Glomerular visceral epithelial cell (primary cell): ENCODE measurements around the gene NUDT4.
"Not testable (repeated sequence)": the region's sequence is repeated elsewhere in the genome, so short reads cannot be mapped to it uniquely, and the experiment has no call there.

Experiments
- DNase-seq: peaks from one replicate; pipeline ENCODE4 v3.0.0-alpha.2; 2016; ENCODE audit errors: extremely low spot score

The NUDT4 gene

GRCh38 chr12:93368766-93369165, 9.0 kb upstream of the NUDT4 start:
- DNase-seq = no peak

DNA sequence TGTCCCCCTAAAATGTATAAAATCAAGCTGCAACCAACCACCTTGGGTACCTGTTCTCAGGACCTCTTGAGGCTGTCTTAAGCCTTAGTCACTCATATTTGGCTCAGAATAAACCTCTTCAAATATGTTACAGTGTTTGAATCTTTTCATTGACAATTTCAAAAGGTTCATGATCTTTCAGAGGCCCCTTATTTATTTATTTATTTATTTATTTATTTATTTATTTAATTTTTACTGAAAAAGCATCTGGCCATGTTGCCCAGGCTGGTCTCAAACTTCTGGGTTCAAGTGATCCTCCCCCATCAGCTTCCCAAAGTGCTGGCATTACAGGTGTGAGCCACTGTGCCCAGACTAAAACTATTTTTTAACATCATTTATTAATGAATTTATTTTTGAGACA, 8.2 kb upstream of the NUDT4 start:
- no peak for DNase-seq

DNA sequence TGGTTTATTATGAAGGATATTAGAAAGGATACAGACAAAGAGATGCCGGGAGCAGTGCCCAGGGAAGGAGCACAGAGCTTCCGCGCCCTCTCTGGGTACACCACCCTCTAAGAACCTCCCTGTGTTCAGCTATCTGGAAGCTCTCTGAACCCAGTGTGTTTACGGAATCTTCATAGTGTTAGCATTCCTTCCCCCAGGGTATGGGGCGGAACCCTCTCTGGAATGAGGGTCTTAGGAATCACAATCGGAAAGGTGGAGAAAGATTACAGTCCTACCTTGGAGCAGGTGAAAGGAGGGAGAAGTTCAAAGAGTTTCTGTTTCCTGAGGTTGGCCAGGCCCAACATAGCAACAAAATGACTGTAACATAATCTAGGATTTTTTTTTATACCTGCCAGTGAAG, 6.8 kb upstream of the NUDT4 start:
- no peak for DNase-seq

DNA sequence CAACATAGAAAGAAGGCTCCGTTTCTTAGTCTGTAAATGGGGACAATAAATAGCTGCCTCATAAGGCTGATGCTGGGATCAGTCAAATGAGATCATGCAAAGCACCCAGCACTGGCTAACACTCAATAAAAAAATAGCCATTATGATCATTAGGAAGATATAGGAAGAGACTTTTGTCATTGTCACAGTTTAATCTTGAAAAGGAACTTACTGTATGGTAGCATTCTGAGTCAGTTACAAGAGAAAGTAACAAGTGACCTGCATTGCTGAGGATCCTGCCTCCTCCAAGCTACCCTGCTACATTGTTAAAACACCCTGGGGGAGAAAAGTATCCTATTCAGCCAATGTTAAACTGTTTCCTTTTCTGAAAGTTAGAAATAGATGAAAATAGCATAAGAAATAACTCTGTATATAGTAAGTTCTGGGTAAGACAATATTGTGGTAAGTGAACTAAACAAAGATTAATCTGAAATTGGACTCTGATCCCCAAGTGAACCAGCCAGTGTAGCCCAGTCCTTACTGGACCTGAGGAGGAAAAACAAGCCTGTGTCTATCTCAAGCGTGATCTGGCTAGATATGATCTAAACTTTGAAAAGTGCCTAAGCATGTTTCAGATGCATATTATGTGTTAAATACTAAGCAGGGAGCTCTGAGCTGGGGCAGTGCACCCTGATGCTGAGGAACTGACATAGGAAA, 3.6 kb upstream of the NUDT4 start:
- DNase-seq = no peak

DNA sequence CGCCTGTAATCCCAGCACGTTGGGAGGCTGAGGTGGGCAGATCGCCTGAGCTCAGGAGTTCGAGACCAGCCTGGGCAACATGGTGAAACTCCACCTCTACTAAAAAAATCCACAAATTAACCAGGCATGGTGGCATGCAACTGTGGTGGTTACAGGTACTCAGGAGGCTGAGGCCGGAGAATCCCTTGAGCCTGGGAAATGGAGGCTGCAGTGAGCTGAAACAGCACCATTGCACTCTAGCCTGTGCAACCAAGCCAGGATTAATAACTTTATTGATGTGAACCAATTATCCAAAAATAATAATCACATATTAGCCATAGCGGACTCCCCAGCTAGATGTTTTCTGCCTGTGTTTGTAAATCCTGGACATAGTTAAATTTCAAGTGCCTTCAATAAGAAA, 1.8 kb upstream of the NUDT4 start:
- no peak for DNase-seq

DNA sequence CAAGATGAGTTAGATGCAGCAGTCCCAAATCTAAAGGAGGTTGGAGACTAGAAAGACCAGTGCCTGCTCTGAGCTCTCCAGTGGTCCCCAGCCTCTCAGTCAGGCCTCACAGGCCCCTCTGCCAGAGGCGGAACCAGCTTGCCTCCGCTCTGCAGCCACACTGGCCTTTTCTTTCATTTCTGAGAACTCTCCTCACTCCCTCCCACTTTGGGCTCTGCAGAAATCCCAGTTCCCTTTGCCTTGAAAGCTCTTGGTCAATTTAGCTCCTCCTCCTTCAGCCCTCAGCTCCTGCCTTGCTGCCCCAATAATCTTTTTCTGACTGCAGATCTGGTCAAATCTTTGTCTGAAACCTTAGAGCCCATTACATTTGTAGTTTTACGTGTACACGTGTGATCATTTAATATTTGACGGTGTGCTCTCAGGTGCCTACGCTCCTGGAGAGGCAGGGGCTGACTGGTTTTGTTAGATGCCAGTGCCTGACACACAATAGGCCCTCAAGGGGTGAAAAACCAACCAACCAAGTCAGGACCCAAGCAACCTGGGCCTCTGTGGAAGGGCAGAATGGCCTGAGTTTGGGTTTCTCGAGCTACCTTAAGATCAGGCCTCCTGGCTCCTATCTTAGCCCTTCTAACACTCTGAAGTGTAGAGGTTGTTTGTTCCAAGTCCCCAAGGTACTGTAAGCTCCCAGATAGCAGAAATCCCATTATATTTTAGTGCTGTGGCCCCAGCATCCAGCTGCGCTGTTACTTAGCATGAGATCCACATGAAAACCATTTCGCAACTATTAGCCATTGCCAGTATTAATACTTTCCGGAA, 1.1 kb upstream of the NUDT4 start:
- DNase-seq = no peak

DNA sequence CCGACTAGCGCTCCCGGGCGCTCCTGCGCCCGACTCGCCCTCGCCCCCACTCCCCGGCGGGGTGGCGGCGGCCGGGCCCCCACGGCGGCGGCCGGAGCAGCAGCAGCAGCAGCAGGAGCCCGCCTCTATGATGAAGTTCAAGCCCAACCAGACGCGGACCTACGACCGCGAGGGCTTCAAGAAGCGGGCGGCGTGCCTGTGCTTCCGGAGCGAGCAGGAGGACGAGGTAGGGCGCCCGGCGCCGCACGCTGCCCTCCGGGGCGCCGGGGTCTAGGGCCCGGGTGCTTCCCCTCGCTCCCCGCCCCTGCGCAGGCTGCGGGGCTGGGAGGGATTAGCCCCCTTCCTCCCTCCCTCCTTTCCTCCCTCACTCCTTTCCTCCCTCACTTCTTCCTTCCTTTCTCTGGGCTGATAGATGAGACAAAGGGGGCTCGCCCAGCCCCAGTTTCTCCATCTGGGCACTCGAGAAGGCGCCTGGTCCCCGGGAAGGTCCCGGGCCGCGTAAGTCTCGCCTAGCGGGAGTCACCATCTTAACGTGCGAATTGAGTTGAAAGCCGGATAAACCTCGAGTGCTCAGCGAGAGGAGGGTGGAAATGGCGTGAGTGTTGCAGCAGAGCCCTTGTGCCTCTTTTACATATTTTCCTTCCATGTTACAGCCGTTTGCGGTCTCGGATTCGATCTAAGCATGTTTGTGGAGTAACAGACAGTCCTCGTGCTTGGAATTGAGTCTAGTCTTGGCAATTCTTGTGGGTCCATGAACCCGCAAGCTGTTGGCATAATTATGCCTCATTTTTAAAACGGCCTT, 672 bp downstream of the NUDT4 start:
- DNase-seq = peak; percentile 61

DNA sequence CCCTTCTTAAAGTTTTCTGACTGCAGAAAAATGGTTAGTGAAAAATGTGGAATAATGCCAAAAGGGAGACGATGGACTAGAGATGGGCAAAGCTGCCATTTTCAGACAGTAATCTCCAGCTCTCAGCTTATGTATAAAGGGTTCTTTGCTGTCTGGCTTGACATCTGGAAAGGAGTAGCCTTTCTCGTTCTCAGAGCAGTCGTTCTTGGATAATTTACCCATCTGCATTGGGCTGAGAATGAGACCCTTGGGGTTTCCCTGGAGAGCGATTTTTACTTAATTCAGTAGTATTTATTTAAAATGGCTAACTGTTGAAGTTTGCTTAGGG, 1.2 kb downstream of the NUDT4 start:
- DNase-seq = no peak

DNA sequence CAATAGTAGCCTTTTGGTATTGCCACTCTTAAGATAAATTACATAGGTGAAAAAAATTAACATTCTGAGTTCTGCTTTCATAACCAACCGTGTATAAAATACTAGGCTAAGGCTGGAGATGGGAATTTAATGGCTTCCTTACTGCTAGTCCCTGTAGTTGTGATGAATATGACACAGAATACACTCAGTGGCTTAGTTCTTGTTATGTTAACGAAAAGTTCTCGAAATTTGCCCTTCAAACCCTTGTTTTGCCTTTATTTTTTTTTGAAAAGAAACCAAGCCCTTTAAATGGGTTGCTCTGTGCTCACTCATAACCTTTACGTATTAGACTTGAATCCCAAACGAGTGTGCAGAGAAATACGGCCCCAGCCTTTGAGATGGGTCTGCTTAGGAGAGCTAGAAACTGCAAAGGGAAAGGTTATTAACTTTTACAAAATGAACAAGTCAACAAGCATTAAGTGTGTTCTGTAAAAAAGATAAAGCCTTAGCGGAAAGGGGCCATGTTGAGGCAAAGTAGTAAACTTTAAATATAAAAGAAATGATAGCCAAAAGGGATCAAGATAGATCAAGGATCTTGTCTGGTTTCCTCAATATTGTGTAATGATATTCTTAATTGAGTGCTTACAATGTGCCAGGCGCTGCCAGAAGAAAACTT, 1.7 kb downstream of the NUDT4 start:
- no peak for DNase-seq

GRCh38 chr12:93379981-93380361, 2.2 kb downstream of the NUDT4 start:
- DNase-seq = no peak

DNA sequence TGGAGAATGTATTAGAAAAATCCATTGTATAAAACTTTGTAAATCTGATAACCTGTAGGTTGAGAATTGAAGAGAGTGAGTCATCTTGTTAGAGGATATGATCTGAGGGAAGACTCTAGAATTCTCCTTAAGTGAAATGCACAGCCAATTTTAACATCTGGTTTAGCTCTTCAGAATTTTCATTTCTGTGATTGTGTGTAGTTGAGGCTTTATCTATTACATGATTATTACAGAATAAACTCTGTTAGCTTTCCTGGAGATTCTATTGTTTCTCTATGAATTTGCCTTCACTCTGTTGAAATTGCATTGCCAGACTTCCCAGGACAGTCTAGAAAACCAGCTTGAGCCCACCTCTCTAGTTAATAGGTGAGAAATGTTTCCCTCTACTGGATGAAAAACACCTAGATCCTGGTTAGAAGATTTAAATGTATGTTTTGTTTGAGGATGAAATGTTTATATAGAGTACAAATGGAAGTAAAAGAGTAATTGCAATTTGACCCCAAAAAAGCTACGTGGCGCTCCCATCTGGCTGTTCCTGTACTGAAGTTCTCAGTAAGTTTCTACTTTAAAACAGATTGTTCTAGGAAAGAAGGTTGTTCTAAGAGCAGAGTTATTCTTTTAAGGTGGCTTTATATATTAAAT, 2.9 kb downstream of the NUDT4 start:
- no peak for DNase-seq

GRCh38 chr12:93381161-93381975, 3.6 kb downstream of the NUDT4 start:
- no peak for DNase-seq

GRCh38 chr12:93381976-93382437, 4.3 kb downstream of the NUDT4 start:
- not testable (repeated sequence) for DNase-seq

DNA sequence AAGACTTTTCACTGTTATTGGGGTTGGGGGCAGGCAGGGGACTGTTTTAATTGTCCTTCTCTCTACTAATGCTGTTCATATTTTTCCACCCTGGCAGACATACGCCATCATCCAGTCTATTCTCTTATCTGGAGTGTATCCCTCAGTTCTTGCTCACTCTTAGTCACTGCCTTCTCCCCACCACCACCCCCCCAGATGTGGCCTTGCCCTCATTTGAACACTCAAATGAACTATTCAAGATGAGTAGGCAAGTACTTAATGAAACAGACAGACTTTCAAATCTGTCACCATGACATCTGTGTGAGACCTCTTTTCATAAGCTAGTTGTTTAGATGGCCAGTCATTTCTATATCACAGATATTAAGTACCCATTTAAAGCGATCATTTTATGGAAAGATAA, 10.1 kb downstream of the NUDT4 start:
- no peak for DNase-seq

DNA sequence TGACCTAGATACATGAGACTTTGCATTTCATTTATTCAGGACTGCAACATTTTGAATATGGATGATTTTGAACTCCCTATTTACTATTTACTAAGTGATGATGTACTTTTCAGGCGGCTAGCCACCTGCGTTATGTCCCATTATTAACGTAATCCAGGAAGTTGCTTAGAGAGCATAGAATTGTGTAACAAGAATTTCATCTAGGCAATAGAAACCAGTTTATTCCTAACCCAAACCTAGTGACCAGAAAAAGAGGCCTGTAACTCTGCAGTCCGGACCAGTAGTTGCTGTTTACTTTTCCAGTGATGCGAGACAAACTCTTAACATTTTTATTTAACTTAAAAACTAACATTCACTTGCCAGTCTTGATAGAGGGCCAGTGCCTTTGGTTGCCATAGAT, 12.3 kb downstream of the NUDT4 start:
- no peak for DNase-seq

DNA sequence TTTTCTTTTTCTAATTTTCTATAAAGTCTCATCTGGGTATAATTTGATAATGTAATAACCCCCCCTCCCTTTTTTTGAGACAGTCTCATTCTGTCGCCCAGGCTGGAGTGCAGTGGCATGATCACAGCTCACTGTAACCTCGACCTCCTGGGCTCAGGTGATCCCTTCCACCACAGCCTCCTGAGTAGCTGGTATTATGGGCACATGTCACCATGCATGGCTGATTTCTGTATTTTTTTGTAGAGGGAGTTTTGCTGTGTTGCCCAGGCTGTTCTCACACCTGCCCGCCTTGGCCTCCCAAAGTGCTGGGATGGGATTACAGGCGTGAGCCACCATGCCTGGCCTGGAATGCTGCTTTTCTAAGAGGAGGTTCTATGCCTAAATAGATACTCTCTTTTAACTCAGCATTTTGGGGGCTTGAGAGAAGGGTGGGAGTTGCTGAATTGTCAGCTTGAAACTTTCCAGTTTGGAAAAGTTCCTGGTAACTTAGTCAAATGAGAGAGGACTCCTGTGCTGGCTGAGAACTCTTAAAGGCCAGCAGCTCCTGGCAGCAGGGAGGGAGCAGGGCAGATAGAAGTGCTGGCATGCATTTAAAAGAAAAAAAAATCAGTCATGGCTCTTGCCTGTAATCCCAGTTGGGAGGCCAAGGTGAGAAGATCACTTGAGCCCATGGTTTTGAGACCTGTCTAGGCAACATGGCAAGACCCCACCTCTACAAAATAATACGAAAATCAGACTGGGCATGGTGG, 13.0 kb downstream of the NUDT4 start:
- DNase-seq = peak; percentile 30

- DNase-seq = no peak
These were observed 15.7 kb downstream of the NUDT4 start for GRCh38 chr12:93393425-93393824.

DNA sequence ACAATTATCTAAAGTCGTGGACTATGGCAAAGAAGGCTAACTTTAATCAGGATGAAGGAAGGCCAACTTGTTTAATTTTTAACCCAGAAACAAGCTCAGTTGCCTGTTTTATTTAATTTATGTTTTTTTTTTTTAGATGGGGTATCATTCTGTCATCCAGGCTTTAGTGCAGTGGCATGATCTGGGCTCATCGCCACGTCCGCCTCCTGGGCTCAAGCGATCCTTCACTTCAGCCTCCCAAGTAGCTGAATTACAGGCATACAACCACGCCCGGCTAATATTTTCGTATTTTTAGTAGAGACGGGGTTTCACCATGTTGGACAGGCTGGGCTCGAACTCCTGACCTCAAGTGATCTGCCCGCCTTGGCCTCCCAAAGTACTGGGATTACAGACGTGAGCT, 19.7 kb downstream of the NUDT4 start:
- no peak for DNase-seq

DNA sequence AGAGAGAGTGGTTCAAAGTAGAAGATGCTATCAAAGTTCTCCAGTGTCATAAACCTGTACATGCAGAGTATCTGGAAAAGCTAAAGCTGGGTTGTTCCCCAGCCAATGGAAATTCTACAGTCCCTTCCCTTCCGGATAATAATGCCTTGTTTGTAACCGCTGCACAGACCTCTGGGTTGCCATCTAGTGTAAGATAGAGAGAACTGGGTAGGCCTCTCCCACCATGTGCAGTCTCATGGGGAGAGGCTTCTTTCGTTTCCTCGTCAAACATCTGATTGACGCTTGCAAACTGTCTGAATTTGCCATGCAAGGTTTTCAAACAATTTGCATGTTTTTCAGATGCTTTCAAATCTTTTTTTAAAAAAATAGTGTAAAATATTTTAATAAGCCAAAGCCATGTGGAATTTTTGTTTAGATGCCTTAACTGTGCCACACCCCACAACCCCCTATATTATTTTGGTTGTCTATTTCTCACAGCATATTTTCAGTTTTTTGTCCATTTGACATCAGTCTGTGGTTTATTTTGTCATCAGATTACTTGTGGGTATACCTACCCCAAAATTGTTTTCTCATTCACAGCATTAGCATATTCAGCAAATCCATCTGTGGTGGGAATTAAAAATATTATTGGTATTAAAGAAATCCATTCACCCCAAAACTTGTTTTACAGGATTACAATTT, 21.6 kb downstream of the NUDT4 start:
- not testable (repeated sequence) for DNase-seq
